Endothelial cell of umbilical vein (primary cell): ENCODE results near the gene FGF12.

Source experiments
- EZH2 ChIP-seq: IDR thresholded peaks from 2 replicates; pipeline ENCODE4 v1.6.1; 2012; ENCODE audit warnings: borderline replicate concordance, low read depth, mild to moderate bottlenecking, moderate library complexity, low read length, inconsistent platforms; ENCODE audit not compliant: severe bottlenecking
- FOS ChIP-seq: IDR thresholded peaks from 2 replicates; pipeline ENCODE4 v1.6.1; 2011; ENCODE audit warnings: mild to moderate bottlenecking, low read length, moderate library complexity, borderline replicate concordance; ENCODE audit not compliant: insufficient read depth
- GATA2 ChIP-seq: IDR thresholded peaks from 2 replicates; pipeline ENCODE4 v1.7.0; 2011; ENCODE audit warnings: low read depth, mild to moderate bottlenecking, moderate library complexity, mixed read lengths, low read length; ENCODE audit not compliant: insufficient read length, insufficient read depth
- JUN ChIP-seq: IDR thresholded peaks from 2 replicates; pipeline ENCODE4 v1.6.1; 2011; ENCODE audit warnings: borderline replicate concordance, low read depth; ENCODE audit not compliant: insufficient read length, insufficient read depth
- MYC ChIP-seq: IDR thresholded peaks from one replicate; pipeline ENCODE4 v1.6.1; 2011; ENCODE audit warnings: mild to moderate bottlenecking, low read depth, low read length
- POLR2A ChIP-seq: IDR thresholded peaks from 2 replicates; pipeline ENCODE4 v1.6.1; 2012; ENCODE audit warnings: low read depth, mild to moderate bottlenecking, control low read depth, low read length
- POLR2AphosphoS5 ChIP-seq: IDR thresholded peaks from 2 replicates; pipeline ENCODE4 v1.6.1; 2012; ENCODE audit warnings: low read depth, mild to moderate bottlenecking, control low read depth, low read length, moderate library complexity; ENCODE audit not compliant: insufficient read depth
- TF ChIP-seq, protein P1 (sequence below): IDR thresholded peaks from 2 replicates; pipeline ENCODE4 v1.6.1; 2011; ENCODE audit not compliant: insufficient read depth, insufficient read length
- TF ChIP-seq, protein P2 (sequence below), 2 donors: IDR thresholded peaks; 1 replicate in 1 of 2; 2 replicates in 1 of 2; pipeline ENCODE4 v1.5.1; 2011; ENCODE audit warnings: low read length in 2 of 2, mild to moderate bottlenecking in 2 of 2, moderate library complexity in 2 of 2, control low read depth in 1 of 2, inconsistent platforms in 1 of 2, low read depth in 1 of 2; ENCODE audit not compliant: insufficient read depth in 1 of 2; ENCODE audit errors: extremely low read depth in 1 of 2

DNA sequence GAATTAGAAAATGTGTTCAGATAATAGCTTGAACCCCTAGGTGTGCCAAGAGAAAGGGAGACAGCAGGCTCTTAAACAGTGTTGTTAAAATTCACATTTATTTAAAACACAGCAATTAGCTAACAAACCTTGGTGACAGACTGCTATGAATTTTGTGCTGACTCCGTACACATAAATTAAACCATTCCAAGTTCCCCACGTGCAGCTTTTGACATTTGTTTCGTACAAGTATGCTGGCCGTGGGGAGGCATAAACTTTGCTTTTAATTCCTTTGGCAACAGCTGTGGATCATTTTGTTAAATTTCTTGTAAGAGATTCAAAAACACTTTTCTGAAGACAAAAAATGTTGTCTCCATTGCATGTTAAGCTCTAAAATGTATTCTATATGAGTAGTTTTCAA is 465.3 kb downstream of the FGF12 start:
- TF ChIP-seq, protein P1, sequence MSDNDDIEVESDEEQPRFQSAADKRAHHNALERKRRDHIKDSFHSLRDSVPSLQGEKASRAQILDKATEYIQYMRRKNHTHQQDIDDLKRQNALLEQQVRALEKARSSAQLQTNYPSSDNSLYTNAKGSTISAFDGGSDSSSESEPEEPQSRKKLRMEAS, result no peak
- TF ChIP-seq, protein P2, sequence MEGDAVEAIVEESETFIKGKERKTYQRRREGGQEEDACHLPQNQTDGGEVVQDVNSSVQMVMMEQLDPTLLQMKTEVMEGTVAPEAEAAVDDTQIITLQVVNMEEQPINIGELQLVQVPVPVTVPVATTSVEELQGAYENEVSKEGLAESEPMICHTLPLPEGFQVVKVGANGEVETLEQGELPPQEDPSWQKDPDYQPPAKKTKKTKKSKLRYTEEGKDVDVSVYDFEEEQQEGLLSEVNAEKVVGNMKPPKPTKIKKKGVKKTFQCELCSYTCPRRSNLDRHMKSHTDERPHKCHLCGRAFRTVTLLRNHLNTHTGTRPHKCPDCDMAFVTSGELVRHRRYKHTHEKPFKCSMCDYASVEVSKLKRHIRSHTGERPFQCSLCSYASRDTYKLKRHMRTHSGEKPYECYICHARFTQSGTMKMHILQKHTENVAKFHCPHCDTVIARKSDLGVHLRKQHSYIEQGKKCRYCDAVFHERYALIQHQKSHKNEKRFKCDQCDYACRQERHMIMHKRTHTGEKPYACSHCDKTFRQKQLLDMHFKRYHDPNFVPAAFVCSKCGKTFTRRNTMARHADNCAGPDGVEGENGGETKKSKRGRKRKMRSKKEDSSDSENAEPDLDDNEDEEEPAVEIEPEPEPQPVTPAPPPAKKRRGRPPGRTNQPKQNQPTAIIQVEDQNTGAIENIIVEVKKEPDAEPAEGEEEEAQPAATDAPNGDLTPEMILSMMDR (IDR thresholded peaks at IDR 0.05; ENCODE audit: extremely low read depth in 1 of 2, insufficient read depth in 1 of 2, low read depth in 1 of 2, low read length in 2 of 2), result no peak
- no peak for TF ChIP-seq POLR2A
- no peak for TF ChIP-seq EZH2
- TF ChIP-seq POLR2AphosphoS5, result no peak
- TF ChIP-seq MYC, result no peak
- no peak for TF ChIP-seq FOS
- no peak for TF ChIP-seq GATA2
- no peak for TF ChIP-seq JUN
